Activated CD8-positive, alpha-beta memory T cell treated with anti-CD3 and anti-CD28 coated beads for 36 hours (primary cell): ENCODE measurements around the gene SIAH1. TPM values are rescaled to one million over a fixed set of nuclear protein-coding genes. Genes with fewer than 3 reads are reported as not detected.
"Not testable (repeated sequence)": the region's sequence is repeated elsewhere in the genome, so short reads cannot be mapped to it uniquely, and the experiment has no call there.

Experiments
- CTCF ChIA-PET: fragments of 350-600 bp; sonication (Branson Sonifier 250); formaldehyde crosslinking; loops from one replicate; lab custom pipeline; 2021; ENCODE audit warnings: antibody characterized with exemption; lab: Charles Lee
- POLR2A ChIA-PET: fragments of 350-600 bp; sonication (Branson Sonifier 250); formaldehyde crosslinking; loops from one replicate; lab custom pipeline; 2021; ENCODE audit warnings: antibody characterized with exemption; lab: Charles Lee
- total RNA-seq, 2 experiments: library from RNA; stranded (reverse); gene quantifications; one replicate each; pipeline ENCODE4 v1.2.3, GENCODE V29; 2021

SIAH1 gene
- total RNA-seq, 2 experiments from 2014 or later, result 13.1 to 14.4 TPM

DNA sequence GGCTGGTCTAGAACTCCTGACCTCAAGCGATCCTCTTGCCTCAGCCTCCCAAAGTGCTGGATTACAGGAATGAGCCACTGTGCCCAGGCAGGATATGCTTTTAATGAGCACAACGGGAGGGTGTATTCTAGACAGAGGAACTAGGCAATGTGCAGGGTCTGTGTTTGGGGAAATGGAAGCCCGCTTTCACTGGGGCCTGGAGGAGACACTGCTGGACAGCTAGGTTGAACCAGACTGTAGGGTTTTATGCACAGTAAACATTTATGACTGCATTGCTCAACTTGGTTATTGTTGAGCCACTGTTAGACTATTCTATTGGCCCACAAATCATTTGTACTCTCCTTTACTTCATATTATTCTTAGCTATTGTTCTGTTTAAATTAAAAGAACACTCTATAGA is 10.2 kb upstream of the SIAH1 start:
- ChIA-PET CTCF (no interaction called here), POLR2A (no interaction called here)

DNA sequence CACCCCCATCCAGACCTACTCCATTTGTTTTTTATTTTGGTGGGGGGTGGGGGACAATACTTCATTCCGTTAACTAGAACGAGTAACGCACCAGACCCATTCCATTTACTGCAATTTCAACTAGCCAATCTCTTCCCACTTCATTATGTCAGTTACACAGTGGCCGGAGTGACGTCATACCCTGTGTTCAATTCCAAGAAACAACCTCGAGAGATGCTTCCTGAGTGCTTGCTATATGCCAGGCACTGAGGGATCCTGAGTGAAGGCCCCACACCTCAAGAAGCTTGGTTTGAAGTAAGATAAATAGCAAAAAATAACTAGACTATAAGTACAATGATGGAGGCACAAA is 9.1 kb upstream of the SIAH1 start:
- CTCF ChIA-PET, result no interaction called here
- POLR2A ChIA-PET, result no interaction called here

GRCh38 chr16:48393485-48394354 is 8.5 kb upstream of the SIAH1 start:
- CTCF ChIA-PET, result no interaction called here
- POLR2A ChIA-PET, result no interaction called here

- ChIA-PET POLR2A (no interaction called here), CTCF (no interaction called here)
Observed at GRCh38 chr16:48392407-48392806, 7.2 kb upstream of the SIAH1 start.

GRCh38 chr16:48386559-48387312 is 1.5 kb upstream of the SIAH1 start:
- POLR2A ChIA-PET, result no interaction called here

GRCh38 chr16:48384520-48385252 is 527 bp downstream of the SIAH1 start:
- POLR2A ChIA-PET, result interaction anchor here (0.7 to 1.4 kb wide), 5 partner anchors 19 to 239 kb away, joined by 3 to 14 read pairs (median 5); partner anchors contain the start of gene N4BP1
- CTCF ChIA-PET, result interaction anchor here (3.4 kb wide), 1 partner anchor 239 kb away, joined by 11 read pairs; no protein-coding TSS in a partner anchor

More at GRCh38 chr16:48386559-48387312, 1.5 kb upstream of the SIAH1 start:
- CTCF ChIA-PET, result interaction anchor here (3.4 kb wide), 1 partner anchor 237 kb away, joined by 11 read pairs; no protein-coding TSS in a partner anchor

DNA sequence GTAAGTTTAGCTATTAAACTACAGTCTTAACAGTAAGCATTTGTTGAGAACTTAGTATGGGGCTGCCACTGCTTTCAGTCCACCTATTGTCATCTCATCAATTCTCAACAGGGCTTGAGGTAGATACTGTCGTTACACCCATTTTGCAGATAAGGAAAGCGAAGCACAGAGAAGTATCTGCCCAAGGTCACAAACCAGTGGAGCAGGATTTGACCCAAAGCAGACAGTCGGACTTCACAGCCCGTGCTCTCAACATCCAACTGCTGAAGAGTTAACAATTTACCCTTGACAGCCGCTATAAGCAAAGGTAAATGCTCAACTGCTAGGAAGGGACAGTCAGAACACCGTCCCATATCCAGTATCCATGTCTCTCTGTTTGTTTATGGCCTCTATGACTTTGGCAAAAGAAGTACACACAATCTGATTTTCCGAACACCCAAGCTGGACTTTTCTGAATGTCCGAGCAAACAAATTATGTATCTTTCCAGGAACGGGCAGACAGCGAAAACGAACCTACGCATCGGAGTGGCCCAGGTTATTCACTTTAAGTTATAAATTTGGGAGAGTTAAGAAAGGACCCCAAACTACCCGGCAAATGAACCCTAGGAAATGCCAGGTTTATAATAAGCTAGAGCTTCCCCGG is 1.2 kb downstream of the SIAH1 start:
- POLR2A ChIA-PET, result interaction anchor here (0.5 to 1.0 kb wide), 4 partner anchors 18 to 239 kb away, joined by 3 to 5 read pairs (median 4); no protein-coding TSS in a partner anchor
- CTCF ChIA-PET, result interaction anchor here (3.4 kb wide), 1 partner anchor 239 kb away, joined by 11 read pairs; no protein-coding TSS in a partner anchor

- ChIA-PET POLR2A (interaction anchor here (0.5 to 0.7 kb wide), 2 partner anchors 17 to 226 kb away, joined by 3 to 5 read pairs; no protein-coding TSS in a partner anchor), CTCF (interaction anchor here (3.4 kb wide), 1 partner anchor 240 kb away, joined by 11 read pairs; no protein-coding TSS in a partner anchor)
Observed at GRCh38 chr16:48383009-48383876, 2.0 kb downstream of the SIAH1 start.

DNA sequence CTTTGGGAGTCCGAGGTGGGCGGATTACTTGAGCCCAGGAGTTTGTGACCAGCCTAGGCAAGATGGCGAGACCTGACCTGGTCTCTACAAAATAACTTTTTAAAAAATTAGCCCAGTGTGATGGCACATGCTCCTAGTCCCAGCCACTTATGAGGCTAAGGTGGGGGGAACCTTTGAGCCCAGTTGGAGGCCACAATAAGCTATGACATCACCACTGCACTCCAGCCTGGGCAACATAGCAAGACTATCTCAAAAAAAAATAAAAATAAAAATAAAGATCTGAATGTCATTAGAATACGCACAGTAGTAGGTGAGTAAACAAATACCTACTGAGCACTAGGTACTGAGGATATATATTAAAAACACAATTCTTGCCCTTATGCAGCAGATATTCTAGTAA is 3.1 kb downstream of the SIAH1 start:
- ChIA-PET POLR2A (no interaction called here), CTCF (no interaction called here)

- CTCF ChIA-PET, result no interaction called here
- POLR2A ChIA-PET, result no interaction called here
Observed at GRCh38 chr16:48381201-48381600, 4.0 kb downstream of the SIAH1 start.

DNA sequence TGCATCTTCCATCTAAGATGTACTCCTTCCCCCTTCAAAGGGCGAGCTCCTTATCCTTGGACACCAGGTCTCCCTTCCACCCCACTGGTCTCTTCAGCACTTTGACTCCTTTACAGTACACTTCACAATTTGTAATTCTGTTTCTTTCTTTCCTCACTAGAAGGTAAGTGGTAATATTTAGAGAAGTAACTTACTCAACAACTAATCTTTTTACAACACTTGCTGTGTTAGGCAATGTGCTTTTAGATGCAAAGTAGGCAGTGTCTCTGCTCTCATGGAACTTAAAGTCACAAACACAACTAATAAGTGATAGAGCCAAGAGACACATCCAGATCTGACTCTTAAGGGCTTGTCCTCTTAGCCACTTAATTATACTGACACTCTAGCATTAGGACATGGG is 6.4 kb downstream of the SIAH1 start:
- POLR2A ChIA-PET, result no interaction called here
- CTCF ChIA-PET, result no interaction called here

DNA sequence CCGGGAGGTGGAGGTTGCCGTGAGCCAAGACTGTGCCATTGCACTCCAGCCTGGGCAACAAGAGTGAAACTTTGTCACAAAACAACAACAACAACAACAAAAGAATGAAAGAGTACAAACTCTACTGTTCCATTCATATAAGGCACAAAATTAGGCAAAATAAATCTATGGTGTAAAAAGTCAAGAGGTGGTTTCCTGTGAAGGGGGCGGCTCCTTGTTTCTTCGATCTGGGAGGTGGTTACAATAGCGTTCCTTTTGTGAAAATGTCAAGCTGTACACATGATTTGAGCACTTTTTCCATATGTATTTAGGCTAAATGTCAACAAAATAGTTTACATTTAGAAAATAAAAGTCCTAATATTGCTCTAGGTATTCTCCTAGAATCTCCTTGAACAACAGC is 6.9 kb downstream of the SIAH1 start:
- POLR2A ChIA-PET, result no interaction called here
- CTCF ChIA-PET, result no interaction called here

- POLR2A ChIA-PET, result not testable (repeated sequence)
- CTCF ChIA-PET, result interaction anchor here (1.7 kb wide), 1 partner anchor 10 kb away, joined by 3 read pairs; no protein-coding TSS in a partner anchor
Observed at GRCh38 chr16:48377301-48377700, 7.9 kb downstream of the SIAH1 start.

GRCh38 chr16:48374255-48374654 is 11.0 kb downstream of the SIAH1 start:
- POLR2A ChIA-PET, result no interaction called here

GRCh38 chr16:48373258-48374029 is 11.8 kb downstream of the SIAH1 start:
- ChIA-PET POLR2A (no interaction called here), CTCF (interaction anchor here (1.3 kb wide), 1 partner anchor 257 kb away, joined by 3 read pairs; no protein-coding TSS in a partner anchor)

More at GRCh38 chr16:48374255-48374654, 11.0 kb downstream of the SIAH1 start:
- CTCF ChIA-PET, result interaction anchor here (1.3 kb wide), 1 partner anchor 256 kb away, joined by 3 read pairs; no protein-coding TSS in a partner anchor

- CTCF ChIA-PET, result no interaction called here
Observed at GRCh38 chr16:48372744-48373143, 12.5 kb downstream of the SIAH1 start.

GRCh38 chr16:48371393-48371780 is 13.8 kb downstream of the SIAH1 start:
- ChIA-PET CTCF (no interaction called here), POLR2A (no interaction called here)

More at GRCh38 chr16:48372744-48373143, 12.5 kb downstream of the SIAH1 start:
- POLR2A ChIA-PET, result no interaction called here
